RWPE1 (cell line): ENCODE results near the gene STAU1.

Experiments used
- CTCF ChIA-PET: fragments of 350-600 bp; sonication (Branson Sonifier 250); formaldehyde crosslinking; extraction: SDS; loops from one replicate; lab custom pipeline; 2021; lab: Yijun Ruan, JAX
- POLR2A ChIA-PET: fragments of 400-600 bp; formaldehyde crosslinking; extraction: SDS; loops from one replicate; lab custom pipeline; 2020; ENCODE audit warnings: antibody characterized with exemption; ENCODE audit not compliant: low non-redundant PET; lab: Yijun Ruan, JAX
- DNase-seq: peaks from one replicate; pipeline ENCODE4 v3.0.0; 2012; ENCODE audit warnings: low spot score
- H3K27ac ChIP-seq: fragments of 450-650 bp; 2 replicates; pipeline ENCODE4 v1.5.1; 2017
- TF ChIP-seq, protein P1 (sequence below): fragments of 450-650 bp; conservative IDR thresholded peaks from 2 replicates; pipeline ENCODE4 v1.5.1; 2017; ENCODE audit warnings: low read depth, mild to moderate bottlenecking

STAU1 gene

DNA sequence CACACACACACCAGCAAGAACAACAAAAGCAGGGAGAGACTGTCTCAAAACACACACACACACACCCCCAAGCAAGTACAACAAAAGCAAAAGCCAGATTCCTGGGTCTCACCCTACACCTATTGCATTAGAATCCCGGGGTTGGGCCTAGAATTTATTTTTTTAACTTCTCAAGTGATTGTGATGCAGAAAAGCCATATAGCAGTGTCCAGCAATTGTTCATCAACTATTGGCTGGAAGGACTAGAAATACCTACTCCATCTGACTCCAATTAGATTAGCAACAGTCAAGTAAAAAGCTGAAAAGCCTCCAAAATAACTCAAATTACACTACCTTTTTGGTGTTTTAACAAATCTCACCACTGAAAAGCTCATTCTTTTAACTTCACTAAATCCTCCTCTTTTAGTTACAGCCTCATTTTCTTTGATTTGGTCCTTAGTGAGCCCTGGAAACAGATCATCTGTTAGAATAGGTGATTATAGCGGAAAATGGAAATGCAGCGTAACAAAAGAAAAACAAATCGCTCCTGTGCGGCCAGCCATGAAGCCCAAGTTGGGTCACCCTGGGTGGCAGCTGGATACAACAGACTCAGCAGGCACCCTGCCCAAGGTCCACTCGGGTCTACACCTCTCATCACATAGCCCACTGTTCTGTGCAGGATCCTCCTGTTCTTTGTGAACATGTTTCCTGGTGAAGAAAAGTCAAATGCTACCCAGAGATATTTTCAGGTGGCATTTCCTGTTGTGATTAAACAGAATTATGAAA lies 38.7 kb downstream of the STAU1 start:
- H3K27ac ChIP-seq: no peak overlapping the region
- CTCF ChIA-PET: interaction anchor here (0.5 to 1.4 kb wide), 5 partner anchors 15 to 1502 kb away, joined by 3 to 11 read pairs (median 7); no protein-coding TSS in a partner anchor
- DNase-seq: no peak
- TF ChIP-seq, protein P1, sequence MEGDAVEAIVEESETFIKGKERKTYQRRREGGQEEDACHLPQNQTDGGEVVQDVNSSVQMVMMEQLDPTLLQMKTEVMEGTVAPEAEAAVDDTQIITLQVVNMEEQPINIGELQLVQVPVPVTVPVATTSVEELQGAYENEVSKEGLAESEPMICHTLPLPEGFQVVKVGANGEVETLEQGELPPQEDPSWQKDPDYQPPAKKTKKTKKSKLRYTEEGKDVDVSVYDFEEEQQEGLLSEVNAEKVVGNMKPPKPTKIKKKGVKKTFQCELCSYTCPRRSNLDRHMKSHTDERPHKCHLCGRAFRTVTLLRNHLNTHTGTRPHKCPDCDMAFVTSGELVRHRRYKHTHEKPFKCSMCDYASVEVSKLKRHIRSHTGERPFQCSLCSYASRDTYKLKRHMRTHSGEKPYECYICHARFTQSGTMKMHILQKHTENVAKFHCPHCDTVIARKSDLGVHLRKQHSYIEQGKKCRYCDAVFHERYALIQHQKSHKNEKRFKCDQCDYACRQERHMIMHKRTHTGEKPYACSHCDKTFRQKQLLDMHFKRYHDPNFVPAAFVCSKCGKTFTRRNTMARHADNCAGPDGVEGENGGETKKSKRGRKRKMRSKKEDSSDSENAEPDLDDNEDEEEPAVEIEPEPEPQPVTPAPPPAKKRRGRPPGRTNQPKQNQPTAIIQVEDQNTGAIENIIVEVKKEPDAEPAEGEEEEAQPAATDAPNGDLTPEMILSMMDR: no peak
- POLR2A ChIA-PET: interaction anchor here (0.6 kb wide), 1 partner anchor 10 kb away, joined by 3 read pairs; no protein-coding TSS in a partner anchor

DNA sequence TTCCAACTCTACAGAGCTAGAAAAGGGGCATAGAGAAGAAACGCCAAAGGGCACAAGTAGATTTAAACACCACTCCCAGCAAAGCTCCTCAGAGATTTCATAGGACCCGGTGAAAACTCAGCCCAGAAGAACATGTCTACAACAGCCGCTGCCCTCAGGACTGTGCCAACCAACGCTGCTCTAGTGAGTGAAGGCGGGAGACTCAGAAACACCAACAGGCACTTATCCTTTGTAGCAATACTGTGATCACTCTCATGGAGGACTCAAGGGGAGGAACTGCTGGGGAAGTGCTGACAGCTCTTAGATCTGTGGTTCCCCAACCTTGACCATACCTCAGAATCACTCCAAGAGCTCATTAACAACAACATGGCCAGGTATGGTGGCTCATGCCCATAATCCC lies 39.5 kb downstream of the STAU1 start:
- no peak overlapping the region for H3K27ac ChIP-seq
- DNase-seq: no peak
- ChIA-PET POLR2A (interaction anchor here (0.6 kb wide), 1 partner anchor 9 kb away, joined by 3 read pairs; no protein-coding TSS in a partner anchor), CTCF (interaction anchor here (0.5 to 1.4 kb wide), 4 partner anchors 16 to 1503 kb away, joined by 3 to 11 read pairs (median 8); partner anchors contain the start of gene DDX27)
- TF ChIP-seq, protein P1: no peak

DNA sequence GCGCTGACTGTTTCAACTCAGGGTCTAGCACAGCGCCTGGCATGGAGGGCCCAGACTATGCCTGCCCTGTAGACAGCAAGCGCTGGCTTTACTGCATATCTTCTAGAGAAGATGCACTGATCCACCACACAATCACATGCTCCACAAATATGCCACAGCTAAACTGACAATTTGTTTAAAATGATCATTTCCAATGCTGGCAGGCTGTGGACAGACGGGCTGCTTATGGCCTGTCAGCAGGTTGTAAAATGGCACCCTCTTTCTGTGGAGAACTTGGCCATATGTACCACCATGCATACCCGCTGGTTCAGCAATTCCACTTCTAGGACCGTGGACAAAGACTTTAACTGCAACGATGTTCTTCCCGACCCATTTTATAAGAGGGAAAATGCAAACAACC lies 40.8 kb downstream of the STAU1 start:
- CTCF ChIA-PET: interaction anchor here (0.5 to 1.9 kb wide), 3 partner anchors 9 to 70 kb away, joined by 4 to 19 read pairs (median 4); no protein-coding TSS in a partner anchor

DNA sequence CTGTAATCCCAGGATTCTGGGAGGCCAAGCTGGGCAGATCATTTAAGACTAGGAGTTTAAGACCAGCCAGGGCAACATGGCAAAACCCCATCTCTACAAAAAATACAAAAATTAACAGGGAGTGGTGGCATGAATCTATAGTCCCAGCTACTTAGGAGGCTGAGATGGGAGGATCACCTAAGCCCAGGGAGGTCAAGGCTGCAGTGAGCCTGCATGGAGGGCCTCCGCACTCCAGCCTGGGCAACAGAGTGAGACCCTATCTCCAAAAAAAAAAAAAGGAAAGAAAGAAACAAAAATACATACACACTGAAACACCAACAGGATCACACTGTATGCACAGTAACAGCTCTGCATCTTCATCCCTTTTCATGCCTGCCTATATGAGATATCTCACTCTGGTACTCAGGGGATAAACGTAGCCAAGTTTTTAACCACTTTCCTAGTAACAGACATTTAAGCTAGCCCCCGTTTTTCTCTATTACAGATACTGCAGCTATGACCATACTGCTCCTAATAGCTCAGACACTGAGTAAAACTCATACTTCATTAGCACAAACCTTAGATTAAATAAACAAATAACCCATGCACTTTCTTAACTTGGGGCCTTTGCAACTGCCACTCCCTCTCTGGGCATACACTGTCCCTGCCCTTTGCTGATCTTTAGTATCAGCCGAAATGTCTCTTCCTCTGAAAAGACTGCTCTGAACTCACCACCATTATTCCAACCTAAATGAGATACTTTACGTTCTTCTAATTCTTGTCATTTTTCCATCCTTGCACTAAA lies 41.5 kb downstream of the STAU1 start:
- TF ChIP-seq, protein P1: no peak
- no peak overlapping the region for H3K27ac ChIP-seq
- ChIA-PET CTCF (interaction anchor here (0.5 to 1.9 kb wide), 3 partner anchors 10 to 71 kb away, joined by 4 to 19 read pairs (median 4); no protein-coding TSS in a partner anchor), POLR2A (interaction anchor here (0.6 kb wide), 1 partner anchor 116 kb away, joined by 3 read pairs; no protein-coding TSS in a partner anchor)
- no peak for DNase-seq

More for the DNA sequence above, 40.8 kb downstream of the STAU1 start:
- no peak for DNase-seq
- TF ChIP-seq, protein P1: no peak
- POLR2A ChIA-PET: interaction anchor here (0.6 kb wide), 1 partner anchor 115 kb away, joined by 3 read pairs; no protein-coding TSS in a partner anchor
- no peak overlapping the region for H3K27ac ChIP-seq

DNA sequence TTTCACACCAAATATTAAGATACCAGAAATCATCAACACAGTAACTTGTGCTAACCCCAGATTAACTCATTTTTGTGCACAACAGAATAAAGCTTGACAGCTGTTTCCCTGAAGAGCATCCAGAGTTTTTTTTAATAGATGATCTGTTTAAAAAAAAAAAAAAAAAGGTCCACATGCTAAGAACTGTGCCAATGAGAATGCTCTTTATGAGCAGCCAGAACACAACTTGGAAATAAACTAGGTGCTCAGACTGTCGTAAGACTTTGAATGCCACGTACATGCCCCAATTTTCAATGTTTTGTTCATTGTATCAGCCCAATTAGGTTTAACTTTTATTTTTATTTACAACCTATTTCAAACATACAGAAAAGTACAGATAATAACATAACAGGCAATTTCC lies 47.3 kb downstream of the STAU1 start:
- TF ChIP-seq, protein P1: no peak
- H3K27ac ChIP-seq: no peak overlapping the region
- ChIA-PET POLR2A (no interaction called here), CTCF (interaction anchor here (0.6 to 0.7 kb wide), 2 partner anchors 84 to 1938 kb away, joined by 3 to 7 read pairs; no protein-coding TSS in a partner anchor)
- DNase-seq: no peak

DNA sequence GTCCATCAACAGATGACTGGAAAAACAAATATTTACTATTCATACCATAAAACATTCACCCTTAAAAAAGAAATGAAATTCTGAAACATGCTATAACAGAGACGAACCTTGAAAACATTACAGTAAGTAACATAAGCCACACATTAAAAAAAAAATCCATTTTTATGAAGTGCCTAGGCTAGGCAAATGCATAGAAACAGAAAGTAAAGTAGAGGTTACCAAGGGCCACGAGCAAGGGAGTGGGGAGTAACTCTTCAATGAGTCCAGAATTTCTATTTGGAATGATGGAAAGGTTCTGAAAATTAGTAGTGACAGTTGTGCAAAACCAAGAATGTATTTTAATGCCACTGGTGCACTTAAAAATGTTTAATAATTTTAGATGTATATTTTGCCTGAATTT lies 47.7 kb downstream of the STAU1 start:
- H3K27ac ChIP-seq: no peak overlapping the region
- TF ChIP-seq, protein P1: no peak
- ChIA-PET CTCF (interaction anchor here (0.6 to 0.7 kb wide), 2 partner anchors 83 to 1938 kb away, joined by 3 to 7 read pairs; no protein-coding TSS in a partner anchor), POLR2A (no interaction called here)
- no peak for DNase-seq
